T47D (cell line): ENCODE measurements around the gene METTL8.
"Not testable (repeated sequence)": the region's sequence is repeated elsewhere in the genome, so short reads cannot be mapped to it uniquely, and the experiment has no call there.

ENCODE experiments used
- DNase-seq, 2 experiments: peaks; one replicate each; pipeline versions ENCODE4 v3.0.0 to v3.0.0-alpha.2; 2011 to 2012; ENCODE audit warnings: low read depth in 1 of 2, low spot score in 1 of 2
- JUND ChIP-seq: IDR thresholded peaks from 2 replicates; pipeline ENCODE4 v1.6.1; 2012; ENCODE audit warnings: low read depth
- in situ Hi-C: cut with HindIII; loops from 2 replicates; pipeline ENCODE4 v1.10.0; 2016; ENCODE audit warnings: low sequenced_read_pairs, low pct_unique_long_range_greater_than_20kb

Gene METTL8

DNA sequence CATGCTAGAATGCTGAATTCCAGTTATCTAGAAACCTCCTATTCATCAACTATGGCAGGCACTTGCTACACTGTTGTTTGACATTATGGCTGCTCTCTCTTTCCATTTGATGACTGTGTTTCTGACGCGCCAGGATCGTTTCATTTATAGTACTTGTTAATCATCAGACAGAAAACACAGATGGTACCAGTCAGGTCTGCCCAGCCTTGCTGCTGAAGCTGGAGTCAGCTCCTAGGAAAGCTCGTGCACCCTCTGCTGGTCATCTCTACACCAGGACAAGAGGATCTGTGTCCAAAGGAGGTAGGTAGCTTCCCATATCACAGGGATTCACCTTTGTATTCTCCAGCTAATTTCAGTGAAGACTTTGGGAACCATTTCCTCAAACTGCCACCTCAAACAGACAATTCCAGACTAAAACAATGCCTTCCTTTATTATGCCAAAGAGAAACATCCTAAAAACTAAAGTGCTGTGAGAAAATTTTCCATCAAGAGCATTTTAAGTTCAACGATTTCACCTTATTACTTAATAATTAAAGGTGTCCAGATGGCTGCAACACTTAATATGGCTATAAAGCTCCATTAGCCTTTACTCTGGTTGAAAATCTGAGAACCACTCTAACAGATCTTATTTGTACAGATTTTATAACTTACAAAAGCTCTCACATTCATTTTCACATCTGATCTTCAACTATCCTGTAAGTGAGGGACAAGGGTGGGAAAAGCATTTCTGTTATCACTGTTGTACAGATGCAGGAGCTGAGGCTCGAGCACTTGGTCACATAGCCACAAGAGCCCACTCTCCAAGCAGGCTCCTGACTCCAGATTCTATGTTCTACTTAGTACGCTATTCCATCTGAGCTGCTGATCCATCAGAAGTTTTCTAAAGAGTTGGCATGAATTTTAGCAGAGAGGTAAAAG is 17.5 kb downstream of the METTL8 start:
- in situ Hi-C loops, result no loop called here
- no peak for TF ChIP-seq JUND
- peak; percentile 28 to 89 for DNase-seq

DNA sequence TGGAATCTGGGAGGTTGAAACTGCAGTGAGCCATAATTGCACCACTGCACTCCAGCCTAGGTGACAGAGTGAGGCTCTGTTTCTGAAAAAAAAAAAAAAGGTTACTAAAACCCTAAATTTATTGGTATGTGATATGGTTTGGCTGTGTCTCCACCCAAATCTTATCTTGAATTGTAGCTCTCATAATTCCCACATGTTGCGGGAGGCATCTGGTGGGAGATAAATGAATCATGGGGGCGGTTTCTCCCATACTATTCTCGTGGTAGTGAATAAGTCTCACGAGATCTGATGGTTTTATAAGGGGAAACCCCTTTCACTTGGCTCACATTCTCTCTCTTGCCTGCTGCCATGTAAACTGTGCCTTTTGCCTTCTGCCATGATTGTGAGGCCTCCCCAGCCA is 19.1 kb downstream of the METTL8 start:
- DNase-seq, in situ Hi-C loops: not testable (repeated sequence)

DNA sequence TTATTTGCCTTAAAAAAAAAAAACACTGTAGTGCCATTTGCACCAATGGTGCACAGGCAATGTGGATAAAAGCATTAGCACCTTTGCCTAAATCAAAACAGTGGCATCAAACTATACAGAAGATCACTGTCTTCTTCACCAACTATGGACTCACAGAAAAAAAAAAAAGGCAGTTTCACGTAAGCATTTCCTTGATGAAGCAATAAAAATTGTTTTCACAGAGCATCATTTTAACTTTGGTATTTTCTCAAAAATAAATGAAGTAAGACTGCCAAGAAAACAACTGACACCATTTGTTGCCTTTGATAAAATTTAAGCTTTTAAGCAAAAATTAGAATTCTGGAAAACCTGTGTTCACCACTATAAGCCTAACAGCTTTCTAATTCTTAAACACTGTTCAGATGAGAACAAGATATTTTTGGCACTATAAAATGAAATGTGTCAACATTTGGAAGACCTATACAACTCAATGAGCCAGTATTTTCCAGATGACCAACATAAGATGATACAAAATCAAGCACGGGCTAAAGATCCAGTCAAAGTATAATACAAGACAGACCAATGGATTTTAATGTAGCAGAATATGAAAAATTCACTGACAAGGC is 21.1 kb downstream of the METTL8 start:
- no peak for TF ChIP-seq JUND
- in situ Hi-C loops, result no loop called here
- no peak for DNase-seq

DNA sequence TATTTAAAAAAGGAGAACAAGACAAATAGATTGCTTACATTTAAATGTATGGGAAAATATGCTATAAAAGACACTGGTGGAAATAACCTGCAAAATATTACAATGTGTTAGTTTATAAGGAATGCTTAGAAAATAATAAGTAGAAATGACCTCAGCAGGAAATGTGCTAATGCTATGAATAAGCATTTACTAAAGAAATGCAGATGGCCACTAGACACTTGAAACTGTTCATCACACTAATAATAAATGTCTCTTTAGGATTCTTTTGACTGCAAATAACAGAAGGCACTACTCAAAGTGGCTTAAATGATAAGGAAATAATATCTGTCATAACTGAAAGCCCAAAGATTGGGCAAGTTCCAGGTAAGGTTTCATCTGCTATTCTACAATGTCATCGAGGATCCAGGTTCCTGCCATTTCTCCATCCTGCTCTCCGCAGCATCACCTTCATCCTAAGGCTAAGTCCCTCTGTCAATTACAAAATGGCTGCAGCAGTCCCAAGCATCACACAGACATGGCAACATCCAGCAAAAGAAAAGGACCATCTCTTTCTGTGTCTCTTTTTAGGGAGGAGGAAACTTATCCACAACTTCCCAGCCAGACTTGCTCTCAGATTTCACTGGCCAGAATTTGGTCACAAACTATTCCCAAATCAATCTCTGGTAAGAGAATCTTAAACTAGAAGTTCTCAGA is 21.9 kb downstream of the METTL8 start:
- TF ChIP-seq JUND, result no peak
- in situ Hi-C loops, result no loop called here
- no peak for DNase-seq

DNA sequence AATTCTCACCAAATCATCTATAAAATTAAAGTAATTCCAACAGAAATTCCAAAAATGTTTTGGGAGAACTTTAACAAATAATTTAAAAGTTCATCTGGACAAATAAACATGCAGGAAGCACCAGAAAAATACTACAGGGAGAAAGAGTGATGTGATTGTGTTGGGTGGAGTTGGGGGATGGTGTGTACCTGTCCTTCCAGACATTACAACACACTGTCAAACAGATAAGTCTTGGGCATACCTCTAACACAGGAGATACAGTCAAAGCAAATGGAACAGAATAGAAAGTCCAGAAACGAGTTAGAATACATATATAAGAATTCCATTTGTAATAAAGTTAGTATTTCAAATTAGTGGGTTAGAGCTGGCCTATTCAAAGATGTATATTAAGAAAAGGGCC is 22.6 kb downstream of the METTL8 start:
- TF ChIP-seq JUND, result no peak
- DNase-seq, result no peak
- in situ Hi-C loops, result no loop called here

DNA sequence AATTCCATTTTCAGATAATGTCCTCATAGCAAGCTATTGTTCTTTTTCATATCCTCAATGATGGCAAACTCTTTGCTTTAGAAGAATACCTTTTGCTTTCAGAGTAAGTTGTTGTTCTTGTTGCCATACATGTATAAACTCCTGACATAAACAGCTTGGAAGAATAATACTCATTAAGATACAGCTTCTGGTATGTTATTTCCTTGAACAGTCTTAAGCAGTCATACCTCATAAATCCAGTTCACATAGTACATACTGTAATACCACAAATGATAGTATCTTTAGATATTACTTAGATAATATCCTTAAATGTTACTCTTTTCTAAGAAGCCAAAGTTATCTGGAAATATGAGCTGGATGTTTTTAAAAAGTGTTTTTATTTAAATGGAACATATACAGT is 23.2 kb downstream of the METTL8 start:
- DNase-seq, result no peak
- TF ChIP-seq JUND, result no peak
- in situ Hi-C loops, result no loop called here

DNA sequence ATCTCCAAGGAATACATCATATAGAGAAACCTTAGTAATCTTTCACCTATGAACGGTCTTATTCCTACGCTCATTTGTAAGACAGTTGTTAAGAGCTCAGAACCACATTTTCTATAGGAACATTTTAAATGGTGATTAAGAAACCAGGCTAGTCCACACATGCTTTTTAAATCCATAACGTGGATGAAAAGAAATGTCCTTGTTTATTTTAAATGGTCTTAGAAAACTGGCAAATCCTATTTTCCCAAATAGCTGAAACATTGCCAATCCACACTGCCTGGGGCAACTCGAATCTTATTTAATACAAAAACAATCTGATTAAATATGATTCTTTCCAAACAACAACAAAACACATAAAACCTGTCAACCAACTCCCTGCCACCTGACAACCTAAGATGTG is 23.7 kb downstream of the METTL8 start:
- peak; percentile 37; the same call in 1 of the 2 replicates for TF ChIP-seq JUND
- in situ Hi-C loops, result no loop called here
- peak in 1 of 2 experiments; percentile 76 for DNase-seq

DNA sequence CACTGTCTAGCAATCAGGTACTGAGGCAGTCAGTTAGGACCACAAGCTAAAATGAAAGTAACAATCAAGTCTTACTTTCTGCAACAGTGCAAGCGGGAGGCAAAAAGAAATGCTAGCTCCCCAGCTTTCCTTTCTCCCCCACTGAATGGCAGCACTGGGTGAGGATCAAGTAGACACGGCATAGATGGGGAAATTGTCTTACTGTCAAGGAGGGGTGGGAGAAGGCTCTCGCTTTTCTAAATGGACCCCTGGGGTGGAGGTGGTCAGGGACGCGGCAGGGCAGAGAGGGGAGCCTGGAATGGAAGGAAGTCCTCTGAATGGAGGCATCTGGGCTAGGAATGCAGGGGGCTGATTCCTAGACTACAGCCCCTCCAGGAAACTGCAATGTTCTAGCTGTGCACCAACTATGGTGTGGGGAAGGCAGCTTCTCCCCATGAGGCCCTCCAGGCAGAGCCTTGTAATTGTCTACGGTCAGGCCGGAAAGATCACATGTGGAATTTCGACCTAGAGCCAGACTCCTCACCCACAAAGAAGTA is 24.3 kb downstream of the METTL8 start:
- peak in 1 of 2 experiments; percentile 60 for DNase-seq
- in situ Hi-C loops, result no loop called here
- TF ChIP-seq JUND, result no peak

DNA sequence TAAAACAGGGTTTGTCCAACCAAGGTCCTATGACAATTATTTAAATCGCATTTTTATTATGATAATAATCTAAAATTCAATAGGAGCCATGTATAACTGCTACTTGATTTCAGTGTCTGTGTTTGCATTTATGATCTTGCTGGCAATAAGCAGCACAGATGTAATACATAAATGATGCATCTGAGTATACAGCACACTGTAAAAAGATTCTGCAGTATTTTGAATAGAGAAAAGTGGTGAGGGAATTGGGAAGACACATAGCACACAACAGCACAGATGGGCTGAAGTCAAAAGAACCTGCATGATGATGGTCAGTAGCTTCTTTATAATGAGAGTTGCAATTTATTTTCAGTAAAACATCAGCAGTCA is 26.1 kb downstream of the METTL8 start:
- TF ChIP-seq JUND, result no peak
- in situ Hi-C loops, result no loop called here
- no peak for DNase-seq

DNA sequence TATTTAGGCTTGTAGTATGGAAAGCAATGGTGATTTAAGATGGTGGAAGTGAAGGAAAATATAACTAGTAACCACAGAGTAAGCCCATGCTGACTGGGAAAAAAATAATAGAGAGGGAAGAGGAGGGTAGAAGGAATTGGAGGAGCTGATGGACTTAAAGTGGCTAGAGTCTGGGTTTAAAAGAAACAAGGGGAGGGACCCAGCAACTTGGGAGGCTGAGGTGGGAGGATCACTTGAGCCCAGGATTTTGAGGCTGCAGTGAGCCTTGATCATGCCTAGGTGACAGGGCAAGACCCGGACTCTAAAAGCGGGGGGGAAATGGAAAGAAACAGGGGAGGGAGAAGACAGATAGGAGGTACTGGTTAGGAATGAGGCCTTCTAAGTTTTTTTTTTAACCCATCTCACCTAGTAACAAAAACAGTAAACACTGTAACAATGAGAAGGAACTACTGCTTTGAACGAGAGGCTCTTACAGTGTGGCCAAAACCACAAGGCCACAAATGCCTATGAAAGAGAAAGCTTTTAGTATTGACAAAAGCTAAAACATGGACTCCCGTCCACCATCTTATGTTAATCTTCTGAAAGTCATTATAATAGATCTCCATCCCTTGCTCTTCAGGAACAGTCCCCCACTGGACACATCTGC is 26.6 kb downstream of the METTL8 start:
- DNase-seq, result no peak

DNA sequence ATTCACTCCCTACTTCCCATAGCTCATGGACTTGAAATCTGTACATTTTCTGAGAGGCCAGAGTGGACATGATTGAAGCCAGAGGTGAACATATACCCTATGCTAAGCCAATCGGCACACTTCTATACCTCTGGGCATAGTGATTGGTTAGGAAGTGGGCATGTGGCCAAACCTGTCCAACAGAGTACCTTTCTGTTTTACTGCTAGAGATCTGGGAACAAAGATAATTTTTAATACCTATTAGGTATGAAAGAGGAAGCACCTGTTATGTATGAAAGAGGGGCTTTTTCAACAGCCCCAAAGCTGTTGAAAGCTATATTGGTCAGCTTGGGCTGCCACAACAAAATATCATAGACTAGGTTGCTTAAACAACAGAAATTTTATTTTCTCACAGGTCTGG is 27.7 kb downstream of the METTL8 start:
- in situ Hi-C loops, result no loop called here
- TF ChIP-seq JUND, result no peak
- DNase-seq, result peak in 1 of 2 experiments; percentile 13

More for the DNA sequence above, 26.6 kb downstream of the METTL8 start:
- in situ Hi-C loops, result no loop called here
- no peak for TF ChIP-seq JUND

DNA sequence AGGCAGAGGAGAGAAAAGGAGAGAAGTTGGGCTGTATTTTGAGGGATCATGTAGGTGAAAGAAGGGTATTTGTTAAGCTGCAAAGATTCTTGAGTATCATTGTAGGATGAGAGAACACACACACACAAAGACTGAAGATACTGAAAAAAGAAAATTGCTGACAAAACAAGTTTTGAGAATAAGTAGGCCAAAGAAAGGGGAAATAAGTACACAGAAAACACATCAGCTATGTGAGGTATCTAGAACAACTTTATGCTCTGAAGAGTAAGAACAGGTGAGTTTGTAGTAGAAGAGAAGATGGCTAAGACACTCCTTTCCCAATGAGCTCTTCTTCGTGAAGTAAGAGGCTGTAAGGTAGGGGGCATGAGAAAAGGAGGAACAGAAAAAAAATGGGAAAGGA is 28.2 kb downstream of the METTL8 start:
- TF ChIP-seq JUND, result no peak
- DNase-seq, result no peak
- in situ Hi-C loops, result no loop called here
